ENCODE results near the gene NKX3-2.

The NKX3-2 gene

GRCh38 chr4:13538427-13538973 lies 5.8 kb downstream of the NKX3-2 start:
- Histone ChIP-seq H3K4me3 (ENCODE audit: low read depth, low read length) (peak overlapping the region; percentile 38; the same call in 1 of the 2 replicates), H3K27me3 (ENCODE audit: control insufficient read depth, insufficient read depth, low read length) (peaks cover 100% of the 10 kb centered on the region)

GRCh38 chr4:13537832-13538177 lies 6.5 kb downstream of the NKX3-2 start:
- Histone ChIP-seq H3K4me1 (ENCODE audit: control insufficient read depth, insufficient read depth, low read length) (peaks cover 65% of the 10 kb centered on the region), H3K36me3 (ENCODE audit: control insufficient read depth, insufficient read depth, low read length) (no peaks in the 10 kb centered on the region)

More at GRCh38 chr4:13538427-13538973, 5.8 kb downstream of the NKX3-2 start:
- H3K27ac ChIP-seq (ENCODE audit: low read depth, low read length): no peak overlapping the region
- no peaks in the 10 kb centered on the region for H3K36me3 ChIP-seq (ENCODE audit: control insufficient read depth, insufficient read depth, low read length)
- no peaks in the 10 kb centered on the region for H3K9me3 ChIP-seq (ENCODE audit: control insufficient read depth, insufficient read depth, low read depth, low read length)
- H3K9ac ChIP-seq (ENCODE audit: low read length): no peak overlapping the region
- peaks cover 66% of the 10 kb centered on the region for H3K4me1 ChIP-seq (ENCODE audit: control insufficient read depth, insufficient read depth, low read length)

DNA sequence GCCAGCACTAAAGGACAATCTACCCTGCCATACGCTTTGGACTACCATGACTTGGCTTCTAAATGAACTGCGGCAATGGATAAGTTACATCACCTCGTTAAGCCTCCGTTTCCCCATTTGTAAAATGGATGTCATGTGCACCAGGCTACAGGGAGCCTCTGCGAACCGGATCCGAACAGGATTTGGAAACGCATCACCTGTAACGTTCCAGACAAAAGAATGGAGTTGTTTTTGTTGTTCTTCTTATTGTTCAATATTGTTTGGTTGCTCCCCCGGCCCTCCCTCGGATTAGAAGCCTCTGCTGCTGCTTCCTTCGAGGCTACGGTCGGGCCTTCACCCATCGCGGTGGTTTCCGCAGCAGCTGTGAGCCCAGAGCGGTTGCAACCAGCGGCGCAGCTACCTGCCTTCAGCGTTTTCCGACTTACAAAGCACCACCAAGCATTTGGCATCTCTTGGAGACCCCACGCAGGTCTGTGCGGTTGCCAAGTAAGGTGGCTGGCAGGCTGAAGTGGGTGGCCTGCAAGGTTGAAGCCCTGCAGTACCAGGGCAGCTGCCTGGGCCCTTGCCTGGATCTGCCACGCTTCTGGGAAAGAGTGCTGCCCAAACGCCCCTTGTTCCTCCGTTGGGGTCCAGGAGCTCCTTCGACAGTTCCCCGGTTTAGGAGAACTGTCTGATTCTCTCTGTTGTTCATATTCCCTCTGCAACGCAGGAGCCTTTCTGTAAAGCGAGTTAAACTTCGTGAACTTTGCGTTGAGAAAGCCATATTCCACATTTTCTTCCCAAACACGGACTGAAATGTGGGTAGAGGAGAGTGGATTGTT lies 7.1 kb downstream of the NKX3-2 start:
- H3K27ac ChIP-seq (ENCODE audit: low read depth, low read length): no peak overlapping the region
- no peaks in the 10 kb centered on the region for H3K9me3 ChIP-seq (ENCODE audit: control insufficient read depth, insufficient read depth, low read depth, low read length)
- peaks cover 100% of the 10 kb centered on the region for H3K27me3 ChIP-seq (ENCODE audit: control insufficient read depth, insufficient read depth, low read length)
- peak overlapping the region; percentile 21; the same call in 1 of the 2 replicates for H3K4me3 ChIP-seq (ENCODE audit: low read depth, low read length)
- H3K36me3 ChIP-seq (ENCODE audit: control insufficient read depth, insufficient read depth, low read length): no peaks in the 10 kb centered on the region
- H3K4me1 ChIP-seq (ENCODE audit: control insufficient read depth, insufficient read depth, low read length): peaks cover 67% of the 10 kb centered on the region
- no peak overlapping the region for H3K9ac ChIP-seq (ENCODE audit: low read length)

More at GRCh38 chr4:13537832-13538177, 6.5 kb downstream of the NKX3-2 start:
- Histone ChIP-seq H3K9me3 (ENCODE audit: control insufficient read depth, insufficient read depth, low read depth, low read length) (no peaks in the 10 kb centered on the region), H3K4me3 (ENCODE audit: low read depth, low read length) (peak overlapping the region; percentile 21; the same call in 1 of the 2 replicates), H3K27me3 (ENCODE audit: control insufficient read depth, insufficient read depth, low read length) (peaks cover 100% of the 10 kb centered on the region), H3K27ac (ENCODE audit: low read depth, low read length) (no peak overlapping the region), H3K9ac (ENCODE audit: low read length) (no peak overlapping the region)

GRCh38 chr4:13536607-13537006 lies 7.7 kb downstream of the NKX3-2 start:
- peaks cover 100% of the 10 kb centered on the region for H3K27me3 ChIP-seq (ENCODE audit: control insufficient read depth, insufficient read depth, low read length)
- peaks cover 67% of the 10 kb centered on the region for H3K4me1 ChIP-seq (ENCODE audit: control insufficient read depth, insufficient read depth, low read length)
- no peaks in the 10 kb centered on the region for H3K9me3 ChIP-seq (ENCODE audit: control insufficient read depth, insufficient read depth, low read depth, low read length)
- H3K9ac ChIP-seq (ENCODE audit: low read length): no peak overlapping the region
- H3K27ac ChIP-seq (ENCODE audit: low read depth, low read length): no peak overlapping the region
- H3K4me3 ChIP-seq (ENCODE audit: low read depth, low read length): no peak overlapping the region
- no peaks in the 10 kb centered on the region for H3K36me3 ChIP-seq (ENCODE audit: control insufficient read depth, insufficient read depth, low read length)

DNA sequence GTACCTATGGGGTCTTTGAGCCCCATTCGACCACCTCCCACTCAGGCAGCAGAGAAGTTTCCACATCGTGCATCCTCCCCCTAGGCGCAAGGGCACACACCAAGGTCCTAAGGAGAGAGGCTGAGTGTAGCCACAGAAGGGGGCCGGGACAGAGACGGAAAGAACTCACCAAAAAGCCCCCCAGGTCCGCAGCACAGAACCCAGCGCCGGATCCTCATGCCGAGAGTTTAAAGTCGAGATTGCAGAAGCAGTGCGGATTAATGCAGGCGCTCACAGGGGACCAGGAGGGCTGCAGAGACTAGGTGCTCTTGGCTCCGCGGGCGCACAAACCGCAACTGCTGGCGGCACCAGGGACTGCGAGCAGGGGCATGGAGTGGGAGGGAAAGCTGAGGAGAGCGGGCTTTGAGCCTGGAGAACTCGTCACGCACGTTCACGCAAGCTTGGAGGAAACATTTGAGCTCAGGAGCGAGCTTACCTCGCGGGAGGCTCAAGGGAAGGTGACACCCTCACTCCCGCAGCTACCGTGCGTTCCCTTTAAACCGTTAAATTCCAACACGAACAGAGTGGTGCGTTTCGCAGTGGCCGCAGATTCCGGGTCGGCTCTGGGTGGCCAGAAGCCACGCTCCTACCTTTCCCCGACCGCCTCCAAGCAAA lies 8.5 kb downstream of the NKX3-2 start:
- Histone ChIP-seq H3K27me3 (ENCODE audit: control insufficient read depth, insufficient read depth, low read length) (peaks cover 100% of the 10 kb centered on the region), H3K9ac (ENCODE audit: low read length) (no peak overlapping the region), H3K4me1 (ENCODE audit: control insufficient read depth, insufficient read depth, low read length) (peaks cover 66% of the 10 kb centered on the region), H3K36me3 (ENCODE audit: control insufficient read depth, insufficient read depth, low read length) (no peaks in the 10 kb centered on the region), H3K4me3 (ENCODE audit: low read depth, low read length) (peak overlapping the region; percentile 44), H3K27ac (ENCODE audit: low read depth, low read length) (no peak overlapping the region), H3K9me3 (ENCODE audit: control insufficient read depth, insufficient read depth, low read depth, low read length) (no peaks in the 10 kb centered on the region)

DNA sequence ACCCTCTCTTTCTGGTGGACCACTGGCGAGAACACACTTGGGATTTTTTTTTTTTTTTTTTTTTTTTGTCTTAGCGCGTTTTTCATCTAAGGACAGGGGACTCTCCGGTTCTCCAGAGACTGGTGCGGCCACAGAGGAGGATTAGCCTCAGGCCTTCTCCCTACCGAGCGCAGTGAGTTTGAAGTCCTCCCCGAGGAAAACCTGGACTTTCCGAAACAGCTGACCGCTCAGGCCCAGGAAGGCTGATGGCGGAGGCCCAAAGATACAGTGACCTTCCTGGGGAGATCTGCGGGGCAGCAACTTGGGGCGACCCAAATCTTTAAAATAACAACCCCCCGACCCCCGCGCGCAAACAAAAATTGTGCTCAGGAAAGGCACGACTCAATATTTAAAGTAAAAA lies 9.2 kb downstream of the NKX3-2 start:
- Histone ChIP-seq H3K9me3 (ENCODE audit: control insufficient read depth, insufficient read depth, low read depth, low read length) (no peaks in the 10 kb centered on the region), H3K4me1 (ENCODE audit: control insufficient read depth, insufficient read depth, low read length) (peaks cover 70% of the 10 kb centered on the region), H3K36me3 (ENCODE audit: control insufficient read depth, insufficient read depth, low read length) (no peaks in the 10 kb centered on the region), H3K27ac (ENCODE audit: low read depth, low read length) (no peak overlapping the region), H3K27me3 (ENCODE audit: control insufficient read depth, insufficient read depth, low read length) (peaks cover 100% of the 10 kb centered on the region), H3K9ac (ENCODE audit: low read length) (no peak overlapping the region), H3K4me3 (ENCODE audit: low read depth, low read length) (peak overlapping the region; percentile 47; the same call in 1 of the 2 replicates)

GRCh38 chr4:13534344-13535063 lies 9.8 kb downstream of the NKX3-2 start:
- peaks cover 100% of the 10 kb centered on the region for H3K27me3 ChIP-seq (ENCODE audit: control insufficient read depth, insufficient read depth, low read length)
- no peaks in the 10 kb centered on the region for H3K9me3 ChIP-seq (ENCODE audit: control insufficient read depth, insufficient read depth, low read depth, low read length)

DNA sequence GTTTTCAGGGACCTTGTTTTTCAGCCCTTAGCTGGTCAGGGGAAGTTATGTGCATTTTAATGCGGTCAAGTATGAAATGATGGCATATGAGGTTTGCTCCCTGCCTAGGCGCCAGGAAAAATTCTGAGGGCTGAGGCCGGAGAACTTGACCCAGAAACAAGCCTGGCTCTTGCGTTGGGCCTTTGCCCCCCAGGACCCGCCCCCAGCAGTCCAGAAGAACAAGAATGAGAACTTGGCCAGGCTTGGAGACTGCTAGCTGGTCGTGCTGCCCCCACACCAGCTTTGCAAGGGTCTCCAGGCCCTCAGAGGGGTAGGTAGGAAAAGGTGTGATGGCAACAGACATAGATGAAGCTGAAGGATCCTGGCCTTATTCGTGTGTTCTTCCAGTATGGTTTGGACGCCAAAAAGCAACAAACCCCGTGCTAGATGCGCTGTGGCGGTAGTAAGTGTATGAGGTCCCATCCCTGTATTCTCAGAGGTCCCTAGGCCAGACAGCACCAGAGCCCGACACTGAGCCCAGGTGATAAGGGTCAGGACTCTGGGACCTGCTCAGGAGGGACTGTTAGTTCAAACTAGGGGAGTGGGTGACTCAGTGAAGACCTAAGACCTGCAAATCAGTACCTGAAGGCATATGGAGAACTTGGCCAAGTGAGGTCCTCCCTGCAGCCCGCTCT lies 10.5 kb downstream of the NKX3-2 start:
- Histone ChIP-seq H3K4me1 (ENCODE audit: control insufficient read depth, insufficient read depth, low read length) (peaks cover 68% of the 10 kb centered on the region), H3K27me3 (ENCODE audit: control insufficient read depth, insufficient read depth, low read length) (peaks cover 100% of the 10 kb centered on the region), H3K27ac (ENCODE audit: low read depth, low read length) (no peak overlapping the region), H3K9me3 (ENCODE audit: control insufficient read depth, insufficient read depth, low read depth, low read length) (no peaks in the 10 kb centered on the region), H3K36me3 (ENCODE audit: control insufficient read depth, insufficient read depth, low read length) (no peaks in the 10 kb centered on the region), H3K4me3 (ENCODE audit: low read depth, low read length) (no peak overlapping the region), H3K9ac (ENCODE audit: low read length) (no peak overlapping the region)

More at GRCh38 chr4:13534344-13535063, 9.8 kb downstream of the NKX3-2 start:
- no peak overlapping the region for H3K27ac ChIP-seq (ENCODE audit: low read depth, low read length)
- H3K9ac ChIP-seq (ENCODE audit: low read length): no peak overlapping the region
- H3K4me1 ChIP-seq (ENCODE audit: control insufficient read depth, insufficient read depth, low read length): peaks cover 73% of the 10 kb centered on the region
- no peaks in the 10 kb centered on the region for H3K36me3 ChIP-seq (ENCODE audit: control insufficient read depth, insufficient read depth, low read length)
- peak overlapping the region; percentile 47 for H3K4me3 ChIP-seq (ENCODE audit: low read depth, low read length)

DNA sequence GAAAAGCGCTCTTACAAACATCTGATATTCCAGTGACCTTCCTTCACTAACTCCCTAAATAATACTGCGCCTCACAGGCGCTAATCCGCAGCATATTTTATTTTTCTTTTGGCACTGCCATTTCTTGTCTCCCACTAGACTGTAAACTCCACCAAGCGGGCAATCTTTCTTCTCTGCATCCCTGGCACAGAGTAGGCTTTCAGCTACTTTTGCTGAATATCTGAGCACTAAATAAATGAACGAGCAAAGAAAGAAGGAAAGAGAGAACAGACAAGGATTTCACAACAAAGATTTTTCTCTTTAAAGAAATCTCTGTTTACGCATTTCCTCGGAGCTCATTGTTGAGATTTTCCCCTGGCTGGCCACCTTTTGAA lies 12.7 kb downstream of the NKX3-2 start:
- Histone ChIP-seq H3K4me1 (ENCODE audit: control insufficient read depth, insufficient read depth, low read length) (peaks cover 65% of the 10 kb centered on the region), H3K27me3 (ENCODE audit: control insufficient read depth, insufficient read depth, low read length) (peaks cover 100% of the 10 kb centered on the region), H3K9ac (ENCODE audit: low read length) (peak overlapping the region; percentile 27), H3K9me3 (ENCODE audit: control insufficient read depth, insufficient read depth, low read depth, low read length) (no peaks in the 10 kb centered on the region), H3K4me3 (ENCODE audit: low read depth, low read length) (peak overlapping the region; percentile 47), H3K36me3 (ENCODE audit: control insufficient read depth, insufficient read depth, low read length) (no peaks in the 10 kb centered on the region), H3K27ac (ENCODE audit: low read depth, low read length) (no peak overlapping the region)

GRCh38 chr4:13530823-13531624 lies 13.3 kb downstream of the NKX3-2 start:
- peak overlapping the region; percentile 27 for H3K9ac ChIP-seq (ENCODE audit: low read length)
- peaks cover 100% of the 10 kb centered on the region for H3K27me3 ChIP-seq (ENCODE audit: control insufficient read depth, insufficient read depth, low read length)
- peaks cover 63% of the 10 kb centered on the region for H3K4me1 ChIP-seq (ENCODE audit: control insufficient read depth, insufficient read depth, low read length)
- no peak overlapping the region for H3K27ac ChIP-seq (ENCODE audit: low read depth, low read length)
- no peaks in the 10 kb centered on the region for H3K36me3 ChIP-seq (ENCODE audit: control insufficient read depth, insufficient read depth, low read length)
- peak overlapping the region; percentile 47 for H3K4me3 ChIP-seq (ENCODE audit: low read depth, low read length)
- H3K9me3 ChIP-seq (ENCODE audit: control insufficient read depth, insufficient read depth, low read depth, low read length): no peaks in the 10 kb centered on the region
